GM23338 (cell line): Measurements from ENCODE around the gene COP1. TPM values are rescaled to one million over a fixed set of nuclear protein-coding genes. Genes with fewer than 3 reads are reported as not detected.

Source experiments
- ATAC-seq: fragments of 200-7000 bp; cut with Tn5 transposase; 3 replicates; pipeline ENCODE4 v1.9.1; 2020
- DNase-seq: peaks from one replicate; pipeline ENCODE4 v3.0.0-alpha.2; 2015; ENCODE audit warnings: low spot score
- H2AFZ ChIP-seq: fragments of 200-600 bp; sonication (generic); 2 replicates; pipeline ENCODE4 v1.8.0; 2016; ENCODE audit warnings: antibody characterized with exemption, mild to moderate bottlenecking, moderate library complexity
- H3F3A ChIP-seq: fragments of 200-600 bp; sonication (generic); replicated peaks from 2 replicates; pipeline ENCODE4 v1.8.0; 2017; ENCODE audit warnings: antibody characterized with exemption, mixed run types, low read depth
- H3K27ac ChIP-seq: fragments of 200-600 bp; sonication (generic); 2 replicates; pipeline ENCODE4 v1.6.1; 2016; ENCODE audit warnings: low read depth
- H3K27me3 ChIP-seq: fragments of 200-600 bp; sonication (generic); 2 replicates; pipeline ENCODE4 v1.8.0; 2016; ENCODE audit warnings: mild to moderate bottlenecking, mixed run types, moderate library complexity; ENCODE audit not compliant: insufficient read depth
- H3K36me3 ChIP-seq: fragments of 200-600 bp; sonication (generic); 2 replicates; pipeline ENCODE4 v1.8.0; 2016; ENCODE audit warnings: mild to moderate bottlenecking; ENCODE audit not compliant: insufficient read depth
- H3K4me1 ChIP-seq: fragments of 200-600 bp; sonication (generic); 2 replicates; pipeline ENCODE4 v1.8.0; 2016; ENCODE audit warnings: mild to moderate bottlenecking, moderate library complexity; ENCODE audit not compliant: insufficient read depth
- H3K4me2 ChIP-seq: fragments of 200-600 bp; sonication (generic); 2 replicates; pipeline ENCODE4 v1.7.1; 2017; ENCODE audit warnings: mixed run types
- H3K4me3 ChIP-seq: fragments of 200-600 bp; sonication (generic); 2 replicates; pipeline ENCODE4 v1.6.1; 2016; ENCODE audit warnings: mixed run types
- H3K79me2 ChIP-seq: fragments of 200-600 bp; sonication (generic); replicated peaks from 2 replicates; pipeline ENCODE4 v1.8.0; 2017; ENCODE audit warnings: mild to moderate bottlenecking; ENCODE audit not compliant: insufficient read depth
- H3K9me2 ChIP-seq: fragments of 200-600 bp; sonication (generic); 2 replicates; pipeline ENCODE4 v1.8.0; 2017; ENCODE audit not compliant: insufficient read depth
- H4K20me1 ChIP-seq: fragments of 200-600 bp; sonication (generic); replicated peaks from 2 replicates; pipeline ENCODE4 v1.8.0; 2017; ENCODE audit warnings: mild to moderate bottlenecking; ENCODE audit not compliant: insufficient read depth
- H3K27ac Mint-ChIP-seq: 2 replicates; pipeline ENCODE4 v1.8.0; 2020; ENCODE audit warnings: inconsistent platforms, mild to moderate bottlenecking, moderate library complexity, mixed read lengths
- H3K27me3 Mint-ChIP-seq: 3 replicates; pipeline ENCODE4 v1.8.0; 2022; ENCODE audit warnings: low read depth, mild to moderate bottlenecking, moderate library complexity, mixed read lengths, inconsistent platforms; ENCODE audit not compliant: insufficient read depth, poor library complexity
- H3K36me3 Mint-ChIP-seq: 3 replicates; pipeline ENCODE4 v1.8.0; 2021; ENCODE audit warnings: low read depth, mild to moderate bottlenecking, inconsistent platforms, moderate library complexity, mixed read lengths
- H3K4me1 Mint-ChIP-seq: 3 replicates; pipeline ENCODE4 v1.8.0; 2020; ENCODE audit warnings: mild to moderate bottlenecking, inconsistent platforms, mixed read lengths
- H3K4me3 Mint-ChIP-seq: 3 replicates; pipeline ENCODE4 v1.8.0; 2021; ENCODE audit warnings: moderate library complexity, mild to moderate bottlenecking, inconsistent platforms, mixed read lengths
- H3K9me3 Mint-ChIP-seq: 3 replicates; pipeline ENCODE4 v1.8.0; 2020; ENCODE audit warnings: moderate library complexity, mild to moderate bottlenecking, inconsistent platforms, mixed read lengths
- CREB1 ChIP-seq: fragments of 250-450 bp; sonication (Bioruptor Pico); IDR thresholded peaks from 2 replicates; pipeline ENCODE4 v1.5.0; 2020; ENCODE audit warnings: low read depth, mild to moderate bottlenecking, moderate library complexity
- CTCF ChIP-seq, 2 experiments: fragments of 200-600 bp in 1 of 2; sonication (generic) in 1 of 2; conservative IDR thresholded peaks; 2 replicates each; pipeline versions ENCODE4 v1.5.1 to v1.6.1; 2016 to 2017; ENCODE audit warnings: antibody characterized with exemption in 2 of 2, low read depth in 2 of 2, mild to moderate bottlenecking in 2 of 2, moderate library complexity in 1 of 2
- EZH2 ChIP-seq: fragments of 200-600 bp; sonication (generic); IDR thresholded peaks from one replicate; pipeline ENCODE4 v1.8.0; 2017; ENCODE audit warnings: antibody characterized with exemption, mild to moderate bottlenecking, low read depth; ENCODE audit not compliant: unreplicated experiment
- EZH2phosphoT487 ChIP-seq: fragments of 200-600 bp; sonication (generic); IDR thresholded peaks from one replicate; pipeline ENCODE4 v1.8.1; 2018; ENCODE audit warnings: antibody characterized with exemption; ENCODE audit not compliant: unreplicated experiment
- JUNB ChIP-seq: IDR thresholded peaks from one replicate; pipeline ENCODE4 v1.6.1; 2016; ENCODE audit warnings: antibody characterized with exemption; ENCODE audit not compliant: unreplicated experiment
- NANOG ChIP-seq: IDR thresholded peaks from 2 replicates; pipeline ENCODE4 v1.6.1; 2016; ENCODE audit warnings: antibody characterized with exemption, borderline replicate concordance
- POLR2AphosphoS5 ChIP-seq: IDR thresholded peaks from 2 replicates; pipeline ENCODE4 v1.6.1; 2016; ENCODE audit warnings: antibody characterized with exemption, low read depth
- REST ChIP-seq: IDR thresholded peaks from one replicate; pipeline ENCODE4 v1.6.1; 2018; ENCODE audit warnings: antibody characterized with exemption; ENCODE audit not compliant: unreplicated experiment
- STAT1 ChIP-seq: IDR thresholded peaks from one replicate; pipeline ENCODE4 v1.6.1; 2016; ENCODE audit warnings: antibody characterized with exemption; ENCODE audit not compliant: unreplicated experiment
- ZNF114 ChIP-seq: fragments of 250-450 bp; sonication (Bioruptor Pico); IDR thresholded peaks from 2 replicates; pipeline ENCODE4 v1.5.0; 2020; ENCODE audit warnings: mild to moderate bottlenecking, moderate library complexity
- ZNF331 ChIP-seq: fragments of 250-450 bp; sonication (Bioruptor Pico); IDR thresholded peaks from 2 replicates; pipeline ENCODE4 v1.5.0; 2020; ENCODE audit warnings: low read depth, mild to moderate bottlenecking, moderate library complexity
- polyA plus RNA-seq: library from polyadenylated mRNA; unstranded; fragments of >200 nt; fragmentation: Nextera tagmentation; extraction: Ambion mirVana; gene quantifications from 2 replicates; pipeline ENCODE4 v1.2.1, GENCODE V29; 2016
- total RNA-seq: library from RNA; depleted of rRNA; stranded (reverse); fragments of >200 nt; shearing (Covaris generic); gene quantifications from 2 replicates; pipeline ENCODE4 v1.2.3, GENCODE V29; 2014
- TF ChIP-seq, protein P1 (sequence below): IDR thresholded peaks from 2 replicates; pipeline ENCODE4 v1.6.1; 2016; ENCODE audit warnings: antibody characterized with exemption
- TF ChIP-seq, protein P2 (sequence below): fragments of 250-450 bp; sonication (Bioruptor Pico); IDR thresholded peaks from 2 replicates; pipeline ENCODE4 v1.5.0; 2020; ENCODE audit warnings: mild to moderate bottlenecking, moderate library complexity

Gene COP1
- total and polyA plus RNA-seq, 2 experiments from 2014 or later = 54.0 to 54.9 TPM

GRCh38 chr1:176098560-176098959 is 108.5 kb downstream of the COP1 start:
- H3K27ac Mint-ChIP-seq = no peak overlapping the region
- H4K20me1 ChIP-seq = no peaks in the 10 kb centered on the region
- no peak overlapping the region for H2AFZ ChIP-seq
- H3K36me3 Mint-ChIP-seq = peaks cover 68% of the 10 kb centered on the region
- H3K4me1 ChIP-seq = peaks cover 7% of the 10 kb centered on the region
- no peak overlapping the region for H3K4me3 Mint-ChIP-seq
- DNase-seq = no peak
- no peak overlapping the region for H3K4me2 ChIP-seq
- no peak for TF ChIP-seq CTCF (conservative IDR thresholded peaks at IDR 0.05; ENCODE audit: low read depth in 2 of 2)
- TF ChIP-seq EZH2 = no peak
- TF ChIP-seq REST = no peak
- TF ChIP-seq ZNF331 = no peak
- no peak for TF ChIP-seq JUNB
- no peak for TF ChIP-seq CREB1
- no peak for TF ChIP-seq POLR2AphosphoS5
- no peak for TF ChIP-seq EZH2phosphoT487
- no peak for TF ChIP-seq STAT1
- TF ChIP-seq, protein P1, sequence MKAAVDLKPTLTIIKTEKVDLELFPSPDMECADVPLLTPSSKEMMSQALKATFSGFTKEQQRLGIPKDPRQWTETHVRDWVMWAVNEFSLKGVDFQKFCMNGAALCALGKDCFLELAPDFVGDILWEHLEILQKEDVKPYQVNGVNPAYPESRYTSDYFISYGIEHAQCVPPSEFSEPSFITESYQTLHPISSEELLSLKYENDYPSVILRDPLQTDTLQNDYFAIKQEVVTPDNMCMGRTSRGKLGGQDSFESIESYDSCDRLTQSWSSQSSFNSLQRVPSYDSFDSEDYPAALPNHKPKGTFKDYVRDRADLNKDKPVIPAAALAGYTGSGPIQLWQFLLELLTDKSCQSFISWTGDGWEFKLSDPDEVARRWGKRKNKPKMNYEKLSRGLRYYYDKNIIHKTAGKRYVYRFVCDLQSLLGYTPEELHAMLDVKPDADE = no peak
- TF ChIP-seq, protein P2, sequence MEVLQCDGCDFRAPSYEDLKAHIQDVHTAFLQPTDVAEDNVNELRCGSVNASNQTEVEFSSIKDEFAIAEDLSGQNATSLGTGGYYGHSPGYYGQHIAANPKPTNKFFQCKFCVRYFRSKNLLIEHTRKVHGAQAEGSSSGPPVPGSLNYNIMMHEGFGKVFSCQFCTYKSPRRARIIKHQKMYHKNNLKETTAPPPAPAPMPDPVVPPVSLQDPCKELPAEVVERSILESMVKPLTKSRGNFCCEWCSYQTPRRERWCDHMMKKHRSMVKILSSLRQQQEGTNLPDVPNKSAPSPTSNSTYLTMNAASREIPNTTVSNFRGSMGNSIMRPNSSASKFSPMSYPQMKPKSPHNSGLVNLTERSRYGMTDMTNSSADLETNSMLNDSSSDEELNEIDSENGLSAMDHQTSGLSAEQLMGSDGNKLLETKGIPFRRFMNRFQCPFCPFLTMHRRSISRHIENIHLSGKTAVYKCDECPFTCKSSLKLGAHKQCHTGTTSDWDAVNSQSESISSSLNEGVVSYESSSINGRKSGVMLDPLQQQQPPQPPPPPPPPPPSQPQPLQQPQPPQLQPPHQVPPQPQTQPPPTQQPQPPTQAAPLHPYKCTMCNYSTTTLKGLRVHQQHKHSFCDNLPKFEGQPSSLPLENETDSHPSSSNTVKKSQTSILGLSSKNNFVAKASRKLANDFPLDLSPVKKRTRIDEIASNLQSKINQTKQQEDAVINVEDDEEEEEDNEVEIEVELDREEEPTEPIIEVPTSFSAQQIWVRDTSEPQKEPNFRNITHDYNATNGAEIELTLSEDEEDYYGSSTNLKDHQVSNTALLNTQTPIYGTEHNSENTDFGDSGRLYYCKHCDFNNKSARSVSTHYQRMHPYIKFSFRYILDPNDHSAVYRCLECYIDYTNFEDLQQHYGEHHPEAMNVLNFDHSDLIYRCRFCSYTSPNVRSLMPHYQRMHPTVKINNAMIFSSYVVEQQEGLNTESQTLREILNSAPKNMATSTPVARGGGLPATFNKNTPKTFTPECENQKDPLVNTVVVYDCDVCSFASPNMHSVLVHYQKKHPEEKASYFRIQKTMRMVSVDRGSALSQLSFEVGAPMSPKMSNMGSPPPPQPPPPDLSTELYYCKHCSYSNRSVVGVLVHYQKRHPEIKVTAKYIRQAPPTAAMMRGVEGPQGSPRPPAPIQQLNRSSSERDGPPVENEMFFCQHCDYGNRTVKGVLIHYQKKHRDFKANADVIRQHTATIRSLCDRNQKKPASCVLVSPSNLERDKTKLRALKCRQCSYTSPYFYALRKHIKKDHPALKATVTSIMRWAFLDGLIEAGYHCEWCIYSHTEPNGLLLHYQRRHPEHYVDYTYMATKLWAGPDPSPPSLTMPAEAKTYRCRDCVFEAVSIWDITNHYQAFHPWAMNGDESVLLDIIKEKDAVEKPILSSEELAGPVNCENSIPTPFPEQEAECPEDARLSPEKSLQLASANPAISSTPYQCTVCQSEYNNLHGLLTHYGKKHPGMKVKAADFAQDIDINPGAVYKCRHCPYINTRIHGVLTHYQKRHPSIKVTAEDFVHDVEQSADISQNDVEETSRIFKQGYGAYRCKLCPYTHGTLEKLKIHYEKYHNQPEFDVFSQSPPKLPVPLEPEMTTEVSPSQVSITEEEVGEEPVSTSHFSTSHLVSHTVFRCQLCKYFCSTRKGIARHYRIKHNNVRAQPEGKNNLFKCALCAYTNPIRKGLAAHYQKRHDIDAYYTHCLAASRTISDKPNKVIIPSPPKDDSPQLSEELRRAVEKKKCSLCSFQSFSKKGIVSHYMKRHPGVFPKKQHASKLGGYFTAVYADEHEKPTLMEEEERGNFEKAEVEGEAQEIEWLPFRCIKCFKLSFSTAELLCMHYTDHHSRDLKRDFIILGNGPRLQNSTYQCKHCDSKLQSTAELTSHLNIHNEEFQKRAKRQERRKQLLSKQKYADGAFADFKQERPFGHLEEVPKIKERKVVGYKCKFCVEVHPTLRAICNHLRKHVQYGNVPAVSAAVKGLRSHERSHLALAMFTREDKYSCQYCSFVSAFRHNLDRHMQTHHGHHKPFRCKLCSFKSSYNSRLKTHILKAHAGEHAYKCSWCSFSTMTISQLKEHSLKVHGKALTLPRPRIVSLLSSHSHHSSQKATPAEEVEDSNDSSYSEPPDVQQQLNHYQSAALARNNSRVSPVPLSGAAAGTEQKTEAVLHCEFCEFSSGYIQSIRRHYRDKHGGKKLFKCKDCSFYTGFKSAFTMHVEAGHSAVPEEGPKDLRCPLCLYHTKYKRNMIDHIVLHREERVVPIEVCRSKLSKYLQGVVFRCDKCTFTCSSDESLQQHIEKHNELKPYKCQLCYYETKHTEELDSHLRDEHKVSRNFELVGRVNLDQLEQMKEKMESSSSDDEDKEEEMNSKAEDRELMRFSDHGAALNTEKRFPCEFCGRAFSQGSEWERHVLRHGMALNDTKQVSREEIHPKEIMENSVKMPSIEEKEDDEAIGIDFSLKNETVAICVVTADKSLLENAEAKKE (CRISPR knock-in tag) = no peak
- no peak for TF ChIP-seq NANOG
- TF ChIP-seq ZNF114 (CRISPR knock-in tag) = no peak
- peaks cover 40% of the 10 kb centered on the region for H3K9me3 Mint-ChIP-seq
- peaks cover 9% of the 10 kb centered on the region; the same call in 2 of the 3 replicates for H3K4me1 Mint-ChIP-seq
- H3K9me2 ChIP-seq = no peaks in the 10 kb centered on the region
- no peak overlapping the region for H3K4me3 ChIP-seq
- no peaks in the 10 kb centered on the region for H3K79me2 ChIP-seq
- ATAC-seq = no peak
- H3K27me3 Mint-ChIP-seq = no peaks in the 10 kb centered on the region
- H3K36me3 ChIP-seq = peaks cover 30% of the 10 kb centered on the region
- H3K27ac ChIP-seq = no peak overlapping the region
- no peaks in the 10 kb centered on the region for H3F3A ChIP-seq
- H3K27me3 ChIP-seq = no peaks in the 10 kb centered on the region
